ENCODE measurements around the gene PTPRA. TPM values are rescaled to one million over a fixed set of nuclear protein-coding genes. Genes with fewer than 3 reads are reported as not detected.

The PTPRA gene
- total RNA-seq, 4 donors from 2014 or later = 26.2 to 53.7 (median 42.4) TPM

- Histone ChIP-seq H3K36me3 (no peaks in the 10 kb centered on the region), H3K4me3 (no peak overlapping the region), H3K9me3 (no peaks in the 10 kb centered on the region), H3K4me1 (peaks cover 6 to 13% (median 6%) of the 10 kb centered on the region in 3 donors), H3K27me3 (peaks cover 3 to 74% (median 4%) of the 10 kb centered on the region in 4 donors), H3K27ac (no peak overlapping the region)
- WGBS, 2 donors = 78 to 85% methylated on average over 3 to 7 of the region's 7 CpGs
- intact Hi-C loops (cut with DNase I) = no loop called here
- TF ChIP-seq CTCF (IDR thresholded peaks at IDR 0.05) (no peak), POLR2A (IDR thresholded peaks at IDR 0.05) (no peak)
- DNase-seq = no peak
These were observed 214.8 kb downstream of the PTPRA start for GRCh38 chr20:3088031-3088430.

Other genes starting within 250 kb of the PTPRA start
- 100 to 1,000 TPM in 3 of 4 donors, 10 to 100 TPM in 1; 73.0 to 174 (median 137) TPM for gene NOP56, start 220.8 kb upstream of the PTPRA start, total RNA-seq
- gene IDH3B, start 209.3 kb upstream of the PTPRA start, total RNA-seq = 100 to 1,000 TPM in 3 of 4 donors, 10 to 100 TPM in 1; 77.4 to 136 (median 123) TPM
- gene EBF4, start 180.7 kb upstream of the PTPRA start, total RNA-seq = 10 to 100 TPM in 1 of 4 donors, 1 to 10 TPM in 3; 3.2 to 10.4 (median 7.2) TPM
- gene CPXM1, start 72.9 kb upstream of the PTPRA start, total RNA-seq = 1 to 10 TPM in 2 of 4 donors, under 1 TPM in 2; 0.15 to 3.8 (median 0.93) TPM
- not detected for gene C20orf141, start 58.5 kb upstream of the PTPRA start, total RNA-seq
- gene TMEM239, start 57.1 kb upstream of the PTPRA start, total RNA-seq = not detected
- 10 to 100 TPM in 3 of 4 donors, 1 to 10 TPM in 1; 9.0 to 25.6 (median 16.6) TPM for gene PCED1A, start 32.8 kb upstream of the PTPRA start, total RNA-seq
- 10 to 100 TPM; 20.9 to 36.7 (median 28.5) TPM for gene VPS16, start 32.7 kb upstream of the PTPRA start, total RNA-seq
- not detected for gene GNRH2, start 170.1 kb downstream of the PTPRA start, total RNA-seq
- 10 to 100 TPM; 39.5 to 60.7 (median 50.9) TPM for gene MRPS26, start 172.6 kb downstream of the PTPRA start, total RNA-seq
- gene OXT, start 198.1 kb downstream of the PTPRA start, total RNA-seq = not detected
- not detected for gene AVP, start 211.2 kb downstream of the PTPRA start, total RNA-seq